Stimulated activated CD8-positive, alpha-beta memory T cell treated with anti-CD3 and anti-CD28 coated beads, Interleukin-15, amount 100 ng/mL, for 1 hour (primary cell): Measurements from ENCODE around the gene GCM1.
"Not testable (repeated sequence)": the region's sequence is repeated elsewhere in the genome, so short reads cannot be mapped to it uniquely, and the experiment has no call there.

Experiments used
- DNase-seq: peaks from one replicate; pipeline ENCODE4 v3.0.0-alpha.2; 2020; ENCODE audit warnings: low read depth

GCM1 gene, protein sequence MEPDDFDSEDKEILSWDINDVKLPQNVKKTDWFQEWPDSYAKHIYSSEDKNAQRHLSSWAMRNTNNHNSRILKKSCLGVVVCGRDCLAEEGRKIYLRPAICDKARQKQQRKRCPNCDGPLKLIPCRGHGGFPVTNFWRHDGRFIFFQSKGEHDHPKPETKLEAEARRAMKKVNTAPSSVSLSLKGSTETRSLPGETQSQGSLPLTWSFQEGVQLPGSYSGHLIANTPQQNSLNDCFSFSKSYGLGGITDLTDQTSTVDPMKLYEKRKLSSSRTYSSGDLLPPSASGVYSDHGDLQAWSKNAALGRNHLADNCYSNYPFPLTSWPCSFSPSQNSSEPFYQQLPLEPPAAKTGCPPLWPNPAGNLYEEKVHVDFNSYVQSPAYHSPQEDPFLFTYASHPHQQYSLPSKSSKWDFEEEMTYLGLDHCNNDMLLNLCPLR

DNA sequence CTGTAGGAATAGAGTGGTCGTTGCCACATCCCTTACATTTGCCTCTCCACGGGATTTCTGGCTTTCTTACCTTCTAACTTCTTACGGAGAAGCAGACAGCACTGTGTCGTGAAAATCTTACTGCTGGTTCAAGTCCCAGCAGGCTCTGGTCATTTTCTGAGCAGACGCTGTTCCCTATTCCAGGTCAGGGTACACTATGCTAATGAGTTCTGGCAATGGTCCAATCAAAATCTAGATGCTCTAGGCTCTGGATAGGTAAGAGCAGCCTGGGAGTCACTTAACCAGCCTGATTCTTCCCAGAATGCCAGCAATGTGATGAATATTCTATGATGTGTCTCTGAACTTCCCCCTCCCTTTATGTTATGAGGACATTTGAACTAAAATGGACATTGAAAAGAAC, at the start of gene GCM1:
Gene GCM1 (minus strand): TSS at position 158 of the 400 bp plus-strand sequence. CDS start 3,209 bp downstream, outside the sequence.
- no peak for DNase-seq

DNA sequence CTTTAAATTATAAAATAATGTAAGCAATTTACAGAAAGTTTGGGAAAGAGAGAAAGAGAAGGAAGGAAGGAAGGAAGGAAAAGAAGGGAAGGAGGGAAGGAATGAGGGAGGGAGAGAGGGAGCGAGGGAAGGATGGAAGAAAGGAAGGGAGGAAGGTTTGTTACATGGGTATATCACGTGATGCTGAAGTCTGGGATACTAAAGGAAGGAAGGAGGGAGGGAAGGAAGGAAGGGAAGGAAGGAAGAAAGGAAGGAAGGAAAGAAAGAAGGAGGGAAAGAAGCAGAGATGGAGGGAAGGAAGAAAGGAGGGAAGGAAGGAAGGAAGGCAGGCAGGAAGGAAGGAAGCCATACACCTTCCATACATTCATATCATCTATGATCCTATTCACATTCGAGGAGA, 48.9 kb upstream of the GCM1 start:
- no peak for DNase-seq

DNA sequence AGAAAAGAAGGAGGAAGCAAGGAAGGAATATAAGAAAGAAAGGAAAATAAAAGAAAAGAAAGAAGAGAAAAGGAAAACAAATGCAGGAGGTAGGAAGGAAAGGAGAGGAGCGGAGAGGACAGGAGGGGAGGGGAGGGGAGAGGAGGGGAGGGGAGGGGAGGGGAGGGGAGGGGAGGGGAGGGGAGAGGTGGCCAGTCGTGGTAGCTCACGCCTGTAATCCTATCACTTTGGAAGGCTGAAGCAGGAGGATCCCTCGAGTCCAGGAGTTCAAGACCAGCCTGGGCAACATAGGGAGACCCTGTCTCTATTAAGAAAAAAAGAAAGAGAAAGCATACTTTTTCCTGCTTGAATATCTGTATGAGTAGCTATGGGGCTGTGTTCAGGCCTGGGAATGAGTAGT, 46.4 kb upstream of the GCM1 start:
- no peak for DNase-seq

DNA sequence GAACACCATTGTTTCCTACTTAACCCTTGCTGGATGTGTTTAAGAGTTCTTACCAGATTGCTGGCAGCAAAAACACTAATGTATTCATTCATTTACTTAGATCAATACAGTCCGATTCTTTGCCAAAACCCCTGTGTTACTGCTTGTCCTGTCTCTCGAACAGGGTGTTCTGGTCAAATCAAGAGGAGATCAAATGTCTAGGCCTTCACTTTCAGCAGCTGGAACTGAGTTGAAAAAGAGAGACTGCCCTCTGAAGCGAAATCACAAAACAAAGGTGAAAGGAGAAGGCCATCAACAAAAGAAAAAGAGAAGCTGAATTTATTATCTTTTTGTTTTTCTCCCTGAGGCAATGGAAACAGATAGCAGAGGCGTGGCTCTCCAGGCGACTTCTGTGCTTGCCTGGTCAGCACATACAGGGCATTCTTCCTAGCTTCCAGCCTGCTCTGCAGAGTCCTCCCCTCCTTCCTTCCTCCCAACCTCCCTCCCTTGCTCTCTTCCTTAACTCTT, 44.1 kb upstream of the GCM1 start:
- no peak for DNase-seq

DNA sequence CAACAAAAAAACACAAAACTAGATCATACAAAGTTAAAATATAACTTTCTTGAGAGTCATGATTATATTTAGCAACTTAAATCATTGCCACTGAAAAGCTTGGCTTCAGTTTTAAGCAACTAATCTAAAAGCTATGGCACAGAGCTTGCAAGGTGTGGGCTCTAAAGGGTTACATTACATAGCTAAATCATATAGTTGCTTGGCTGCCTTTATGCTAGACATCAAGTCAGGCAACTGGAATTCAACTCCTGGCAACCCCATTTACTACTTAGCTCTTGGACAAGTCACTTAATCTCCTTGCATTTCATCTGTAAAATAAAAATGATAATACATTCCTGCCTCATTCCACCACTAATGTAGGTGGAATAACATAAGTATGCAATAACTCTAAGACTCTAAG, 40.9 kb upstream of the GCM1 start:
- no peak for DNase-seq

DNA sequence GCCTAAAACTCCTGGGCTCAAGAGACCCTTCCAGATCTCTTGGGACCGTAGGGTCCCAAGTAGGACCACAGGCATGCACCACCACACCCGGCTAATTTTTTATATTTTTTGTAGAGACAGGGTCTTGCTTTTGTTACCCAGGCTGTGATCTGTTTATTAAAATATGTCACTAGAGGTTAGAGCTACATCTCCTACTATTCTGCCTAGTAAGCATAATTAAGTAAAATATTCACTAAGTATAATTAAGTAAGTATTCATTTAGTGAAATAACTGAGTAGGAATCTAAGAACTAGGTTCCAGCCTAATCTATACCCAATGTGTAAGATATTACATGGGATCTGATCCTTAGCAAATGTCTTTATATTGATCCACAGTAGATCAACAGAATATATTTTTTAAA, 40.2 kb upstream of the GCM1 start:
- DNase-seq = no peak

DNA sequence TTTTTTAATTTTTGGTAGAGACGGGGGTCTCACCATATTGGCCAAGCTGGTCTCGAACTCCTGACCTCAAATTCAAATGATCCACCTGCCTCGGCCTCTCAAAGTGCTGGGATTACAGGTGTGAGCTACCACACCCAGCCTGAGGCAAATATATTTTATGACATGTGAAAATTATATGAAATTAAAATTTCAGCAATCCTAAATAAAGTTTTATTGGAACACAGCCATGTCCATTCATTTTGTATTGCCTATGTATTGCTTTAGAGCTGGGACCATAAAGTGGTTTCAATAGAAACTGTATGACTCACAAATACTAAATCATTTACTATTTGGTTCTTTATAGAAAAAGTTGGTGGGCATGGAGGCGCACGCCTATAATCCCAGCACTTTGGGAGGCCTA, 32.0 kb upstream of the GCM1 start:
- DNase-seq = no peak

DNA sequence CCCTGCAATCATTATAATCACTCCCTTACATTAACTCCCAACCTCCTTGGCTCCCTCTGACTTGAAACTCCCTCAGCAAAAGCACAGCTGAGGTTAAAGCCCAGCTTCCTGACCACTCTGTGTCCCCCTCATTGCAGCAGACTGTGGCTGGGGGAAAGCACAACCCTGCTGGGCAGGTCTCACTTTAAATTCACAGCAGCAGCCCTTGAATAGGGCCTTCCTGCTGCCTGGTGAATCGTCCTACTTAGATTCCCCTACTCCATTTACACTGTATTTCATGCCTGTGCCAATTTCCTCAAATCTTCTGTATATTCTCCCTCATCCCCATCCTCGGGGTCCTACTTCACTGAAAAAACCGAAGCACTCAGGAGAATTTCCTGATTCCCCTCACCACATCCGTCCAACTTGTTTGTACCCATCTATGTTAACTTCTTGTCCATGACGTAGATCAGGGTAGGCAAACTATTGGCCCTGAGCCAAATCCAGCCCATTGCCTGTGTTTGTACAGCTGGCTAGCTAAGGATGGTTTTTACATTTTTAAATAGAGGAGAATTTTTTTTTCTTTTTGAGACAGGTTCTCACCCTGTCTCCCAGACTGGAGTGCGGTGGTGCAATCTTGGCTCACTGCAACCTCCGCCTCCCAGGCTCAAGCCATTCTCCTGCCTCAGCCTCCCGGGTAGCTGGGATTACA, 31.5 kb upstream of the GCM1 start:
- DNase-seq = no peak

DNA sequence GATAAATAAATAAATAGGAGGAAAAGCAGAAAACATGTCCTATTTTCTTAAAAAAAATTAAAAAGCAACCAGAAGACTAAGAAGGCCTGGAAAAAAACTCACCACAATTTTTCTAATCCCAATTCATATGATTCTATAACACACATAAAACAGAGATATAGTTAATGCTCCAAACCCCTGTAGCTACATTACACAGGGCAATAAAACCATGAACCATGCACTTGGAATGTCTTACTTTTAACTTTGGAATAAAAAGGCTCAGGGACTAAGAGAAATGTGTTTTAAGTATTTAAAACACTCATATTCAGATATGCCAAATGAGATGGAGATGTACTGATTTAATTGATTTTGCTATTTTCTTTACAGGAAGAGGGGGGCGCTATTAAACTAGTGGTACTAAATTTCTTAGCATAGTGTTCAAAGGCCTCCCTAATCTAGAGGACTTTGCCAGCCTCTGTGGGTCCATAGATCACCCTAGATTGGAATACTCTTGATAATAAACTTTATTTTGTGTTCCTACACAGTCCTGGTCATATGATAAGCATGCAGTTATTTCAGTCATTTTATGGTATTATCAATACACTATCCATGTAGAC, 30.3 kb upstream of the GCM1 start:
- DNase-seq = no peak

DNA sequence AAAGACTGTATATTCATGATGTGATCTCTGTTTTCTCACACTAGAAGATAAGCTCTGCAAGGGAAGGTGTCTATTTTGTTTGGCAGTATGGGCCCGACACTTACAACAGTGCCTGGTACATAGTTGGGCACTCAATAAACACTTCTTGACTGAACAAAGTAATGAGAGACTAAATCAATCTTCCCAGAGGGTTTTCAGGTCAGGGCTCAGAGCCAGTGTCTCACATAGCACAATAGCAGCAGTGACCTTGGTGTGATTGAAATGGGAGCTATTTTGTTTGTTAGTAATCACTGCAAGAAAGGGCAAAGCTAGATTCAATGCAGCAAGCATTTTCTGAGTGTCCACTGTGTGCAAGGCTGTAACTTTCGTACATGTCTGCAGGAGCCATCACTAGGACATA, 26.4 kb upstream of the GCM1 start:
- no peak for DNase-seq

DNA sequence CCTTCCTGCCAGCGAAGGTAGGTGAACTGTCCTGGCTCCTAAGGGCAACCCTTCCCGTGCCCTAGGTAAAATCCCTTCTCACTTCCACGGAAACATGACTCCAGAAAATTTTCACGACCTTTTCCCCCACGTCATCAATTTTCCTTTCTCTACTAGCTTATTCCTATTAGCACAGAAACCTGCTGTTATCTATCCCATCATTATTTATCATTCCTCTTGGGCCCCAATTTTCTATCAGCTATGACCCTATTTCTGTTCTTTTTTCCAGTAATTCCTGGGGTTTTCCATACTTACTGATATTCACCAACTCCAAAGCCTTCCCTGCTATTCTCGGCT, 23.8 kb upstream of the GCM1 start:
- DNase-seq = no peak

DNA sequence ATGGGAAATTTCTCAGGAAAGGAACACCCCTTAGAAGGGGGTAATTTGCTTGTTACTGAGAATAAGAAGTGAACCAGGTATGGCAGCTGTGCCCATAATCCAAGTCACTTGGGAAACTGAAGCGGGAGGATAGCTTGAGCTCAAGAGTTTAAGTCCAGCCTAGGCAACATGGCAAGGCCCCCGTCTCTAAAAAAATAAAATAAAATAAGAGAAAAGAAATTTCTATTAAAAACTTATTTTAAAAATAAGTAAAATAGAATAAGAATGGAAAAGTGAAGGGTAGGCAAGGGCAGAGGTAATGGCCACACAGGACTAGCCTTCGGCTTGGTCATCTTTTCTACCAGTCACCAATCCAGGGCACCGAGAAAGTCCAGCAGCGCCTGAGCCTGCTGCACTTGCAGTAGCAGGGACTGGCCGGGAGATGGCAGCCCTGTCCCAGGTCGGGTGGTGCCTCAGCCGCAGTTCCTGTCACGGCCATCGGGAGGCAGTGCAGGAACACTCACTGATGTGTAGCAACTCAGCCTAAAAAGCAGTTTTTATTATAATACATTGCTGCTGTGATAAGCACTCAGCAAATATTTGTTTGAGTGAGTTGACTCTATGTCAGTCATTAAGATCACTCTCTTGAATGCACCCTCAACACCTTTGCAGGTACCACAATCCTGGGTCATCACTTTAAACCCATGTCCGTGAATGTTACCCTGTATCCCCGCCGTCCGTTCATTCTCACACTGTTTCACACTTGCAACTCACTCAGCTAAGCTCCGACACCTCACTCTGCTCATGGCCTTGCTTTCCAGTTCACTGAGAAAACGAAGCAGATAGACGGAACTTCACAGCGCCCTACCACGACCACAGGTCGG, 23.2 kb upstream of the GCM1 start:
- DNase-seq = peak; percentile 90

DNA sequence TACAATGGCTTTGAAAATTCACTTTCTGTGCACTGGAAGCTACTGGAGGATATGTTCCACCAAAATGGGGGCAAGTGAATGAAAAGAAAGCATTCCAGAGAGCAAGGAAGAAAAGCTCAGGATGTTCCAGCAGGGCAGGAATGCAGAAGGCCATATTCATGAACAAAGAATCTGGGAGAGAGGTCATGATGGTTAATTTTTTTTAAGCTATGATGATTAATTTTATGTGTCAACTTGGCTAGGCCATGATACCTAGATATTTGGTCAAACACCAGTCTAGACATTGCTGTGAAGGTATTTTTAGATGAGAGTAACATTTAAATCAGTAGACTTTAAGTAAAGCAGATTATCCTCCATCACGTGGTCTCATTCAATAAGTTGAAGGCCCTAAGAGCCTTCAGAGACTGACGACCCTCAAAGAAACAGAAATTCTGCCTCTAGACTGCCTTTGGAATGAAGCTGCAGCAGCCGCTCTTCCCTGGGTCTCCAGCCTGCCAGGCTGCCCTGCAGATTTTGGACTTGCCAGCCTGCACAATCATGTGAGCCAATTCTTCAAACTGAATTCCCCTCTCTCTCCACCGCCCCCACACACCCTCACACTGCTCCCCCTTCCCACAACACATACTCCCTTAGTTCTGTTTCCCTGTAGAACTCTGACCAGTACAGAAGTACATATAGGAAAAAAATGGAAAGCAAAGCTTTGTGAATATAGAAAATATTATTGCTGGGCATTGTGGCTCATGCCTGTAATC, 20.1 kb upstream of the GCM1 start:
- DNase-seq = no peak

DNA sequence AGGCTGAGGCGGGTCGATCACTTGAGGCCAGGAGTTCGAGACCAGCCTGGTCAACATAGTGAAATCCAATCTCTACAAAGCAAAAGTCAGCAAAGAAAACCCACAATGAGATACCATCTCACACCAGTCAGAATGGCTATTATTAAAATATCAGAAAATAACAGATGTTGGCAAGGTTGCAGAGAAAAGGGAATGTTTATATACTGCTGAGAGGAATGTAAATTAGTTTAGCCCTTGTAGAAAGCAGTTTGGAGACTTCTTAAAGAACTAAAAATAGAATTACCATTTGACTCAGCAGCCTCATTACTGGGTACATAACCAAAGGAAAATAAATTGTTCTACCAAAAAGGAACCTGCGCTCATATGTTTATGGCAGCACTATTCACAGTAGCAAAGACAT, 16.7 kb upstream of the GCM1 start:
- no peak for DNase-seq

DNA sequence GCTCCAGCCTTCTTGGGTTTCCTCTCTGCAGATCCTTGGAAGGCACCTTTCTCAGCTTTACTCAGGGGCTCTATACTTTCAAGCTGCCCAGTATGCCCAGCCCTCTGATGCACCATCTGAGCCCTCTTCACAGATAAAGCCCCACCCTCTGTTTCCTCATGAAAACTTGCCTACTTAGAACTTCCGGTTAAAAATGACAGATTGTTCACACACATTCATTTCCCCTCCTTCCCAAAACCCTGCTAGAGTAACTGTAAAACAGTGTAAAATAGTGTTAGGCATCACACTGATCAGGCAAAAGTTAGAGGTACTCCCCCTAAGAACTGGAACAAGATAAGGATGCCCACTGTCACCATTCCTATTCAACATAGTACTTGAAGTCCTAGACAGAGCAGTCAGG, 14.0 kb upstream of the GCM1 start:
- DNase-seq = no peak

DNA sequence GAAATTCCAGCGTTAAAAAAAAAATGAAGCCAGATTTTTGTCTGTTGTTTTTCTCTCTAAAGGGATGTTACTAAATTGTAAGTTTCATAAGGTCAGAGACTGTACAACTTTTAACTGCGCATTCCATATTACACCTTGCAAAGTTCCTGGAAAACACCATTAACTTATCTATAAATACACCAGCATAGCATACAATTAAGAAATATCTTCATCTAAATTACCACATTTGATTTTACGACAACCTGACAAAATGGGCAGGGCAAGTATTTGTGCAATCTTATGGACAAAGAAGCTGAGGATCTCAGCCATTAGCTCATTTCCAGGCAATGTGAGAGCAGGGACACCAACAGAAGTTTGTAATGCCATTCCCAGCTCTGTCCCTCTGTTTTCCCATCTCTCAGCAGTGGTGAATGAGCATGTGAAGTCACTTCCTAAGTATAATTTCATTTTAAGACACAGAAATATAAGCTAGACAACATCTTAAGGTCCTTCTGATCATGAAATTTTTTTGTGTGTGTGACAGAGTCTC, 12.9 kb upstream of the GCM1 start:
- no peak for DNase-seq

DNA sequence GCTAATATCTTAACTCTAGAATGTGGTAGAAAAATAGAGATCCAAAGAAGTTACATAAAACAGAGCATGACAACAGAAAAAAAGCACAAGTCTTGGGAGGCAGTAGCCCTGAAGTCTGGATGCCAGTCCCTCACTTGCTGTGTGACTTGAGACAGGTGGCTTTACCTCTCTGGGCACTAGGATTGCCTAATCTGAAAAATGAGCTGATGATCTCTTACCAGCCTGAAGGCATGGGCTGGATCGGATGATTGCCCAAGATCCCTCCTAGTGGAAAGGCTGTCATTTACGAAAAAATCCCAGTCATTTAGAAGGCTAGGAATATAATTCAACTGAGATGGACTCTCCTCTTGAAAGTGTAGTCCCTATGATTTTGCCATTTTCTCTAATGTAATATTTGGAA, 10.9 kb upstream of the GCM1 start:
- DNase-seq = no peak

DNA sequence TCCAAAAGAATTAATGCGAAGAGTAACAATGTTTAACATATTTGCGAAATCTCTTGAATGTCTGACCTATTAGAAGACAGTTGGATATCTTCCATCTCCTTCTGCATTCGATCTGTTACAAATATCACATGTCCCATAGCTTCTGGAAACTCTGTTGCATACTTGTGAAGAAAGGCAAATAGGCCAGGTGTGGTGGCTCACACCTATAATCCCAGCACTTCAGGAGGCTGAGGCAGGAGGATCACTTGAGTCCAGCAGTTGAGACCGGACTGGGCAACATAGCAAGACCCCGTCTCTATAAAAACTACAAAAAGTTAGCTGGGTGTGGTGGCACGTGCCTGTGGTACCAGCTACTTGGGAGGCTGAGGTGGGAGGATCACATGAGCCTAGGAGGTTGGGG, 9.4 kb upstream of the GCM1 start:
- DNase-seq = not testable (repeated sequence)

DNA sequence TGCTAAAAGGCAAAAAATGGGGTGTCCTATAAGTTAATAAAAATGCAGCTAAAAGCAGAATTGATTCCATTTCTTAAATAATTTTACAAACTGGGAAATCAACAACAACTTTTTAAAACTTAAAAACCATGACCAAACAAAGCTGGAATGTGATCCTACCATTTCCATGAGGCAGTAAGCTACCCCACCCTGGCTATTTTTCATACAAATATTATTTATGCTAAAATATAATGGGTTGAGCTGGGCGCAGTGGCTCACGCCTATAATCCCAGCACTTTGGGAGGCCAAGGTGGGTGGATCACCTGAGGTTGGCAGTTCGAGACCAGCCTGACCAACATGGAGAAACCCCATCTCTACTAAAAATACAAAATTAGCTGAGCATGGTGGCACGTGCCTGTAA, 6.6 kb upstream of the GCM1 start:
- DNase-seq = not testable (repeated sequence)

DNA sequence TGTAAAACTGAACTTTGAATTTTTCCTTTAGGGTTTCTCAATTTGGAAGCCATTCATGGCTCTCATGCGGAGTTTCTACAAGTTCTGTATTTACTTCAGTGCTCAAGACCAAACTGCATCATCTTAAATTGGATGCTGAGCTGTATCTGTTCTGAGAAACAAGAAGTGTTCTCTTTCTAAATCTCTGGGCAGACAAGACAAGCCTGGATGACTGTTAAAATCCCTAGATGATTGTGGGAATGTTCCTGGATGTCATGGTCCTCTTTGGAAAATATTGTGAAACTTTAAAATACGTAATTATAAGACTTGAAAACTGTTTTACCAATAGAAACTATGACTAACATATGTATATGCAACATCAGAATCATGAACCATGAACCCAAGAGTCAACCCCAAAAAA, 6.2 kb upstream of the GCM1 start:
- DNase-seq = no peak

DNA sequence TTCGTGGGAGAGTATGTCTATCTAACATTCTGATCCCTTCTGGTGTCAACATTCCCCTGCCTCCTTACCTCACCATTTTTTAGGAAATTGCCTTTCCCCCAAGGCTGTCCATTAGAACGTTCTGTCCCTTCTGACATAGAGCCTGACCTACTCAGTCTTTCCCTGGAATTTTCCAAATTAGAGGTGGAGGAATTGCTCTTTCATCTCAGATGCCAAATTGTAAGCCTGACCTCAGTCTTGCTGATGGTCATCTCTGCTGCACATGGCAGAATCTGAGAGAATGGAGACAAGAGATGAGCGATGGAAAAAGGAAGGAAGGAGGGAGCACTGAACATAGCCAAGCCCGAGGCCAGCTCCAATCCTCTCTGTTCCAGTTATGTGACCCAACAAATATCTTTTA, 5.4 kb upstream of the GCM1 start:
- DNase-seq = no peak
